Renal cortex interstitium (tissue), 11 donors: Measurements from ENCODE around the gene SNPH. TPM values are rescaled to one million over a fixed set of nuclear protein-coding genes. Genes with fewer than 3 reads are reported as not detected.

ENCODE experiments used
- DNase-seq, 11 donors: peaks; one replicate each; pipeline ENCODE4 v3.0.0-alpha.2; 2013; ENCODE audit warnings: low read depth in 9 of 11, low spot score in 4 of 11; ENCODE audit errors: extremely low read depth in 1 of 11
- polyA plus RNA-seq, 3 donors: library from polyadenylated mRNA; unstranded; fragments of 120-200 nt; gene quantifications; one replicate each; pipeline ENCODE4 v1.2.1, GENCODE V29; 2013; ENCODE audit not compliant: insufficient read length in 3 of 3

SNPH gene
- polyA plus RNA-seq, 3 donors: 2.1 to 3.6 (median 3.1) TPM

DNA sequence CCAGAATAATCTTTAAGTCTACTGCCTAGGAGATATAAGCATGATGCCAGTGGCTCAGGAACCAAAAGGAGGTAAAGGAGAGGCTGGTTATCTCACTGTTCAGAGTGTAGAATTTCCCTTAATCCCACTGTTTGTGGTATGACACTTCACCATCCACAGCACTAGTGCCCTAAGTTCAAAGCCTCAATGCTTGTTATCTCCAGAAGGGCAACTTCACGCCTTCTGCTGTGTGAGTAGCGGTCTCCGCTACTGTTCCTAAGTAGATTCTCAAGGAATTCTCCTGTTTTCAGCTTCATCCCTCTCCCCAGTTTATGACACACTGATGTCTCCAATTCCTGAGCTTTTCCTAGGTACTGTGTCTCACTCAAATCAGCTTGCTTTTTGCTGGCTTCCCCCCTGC lies 13.7 kb upstream of the SNPH start:
- DNase-seq: no peak

DNA sequence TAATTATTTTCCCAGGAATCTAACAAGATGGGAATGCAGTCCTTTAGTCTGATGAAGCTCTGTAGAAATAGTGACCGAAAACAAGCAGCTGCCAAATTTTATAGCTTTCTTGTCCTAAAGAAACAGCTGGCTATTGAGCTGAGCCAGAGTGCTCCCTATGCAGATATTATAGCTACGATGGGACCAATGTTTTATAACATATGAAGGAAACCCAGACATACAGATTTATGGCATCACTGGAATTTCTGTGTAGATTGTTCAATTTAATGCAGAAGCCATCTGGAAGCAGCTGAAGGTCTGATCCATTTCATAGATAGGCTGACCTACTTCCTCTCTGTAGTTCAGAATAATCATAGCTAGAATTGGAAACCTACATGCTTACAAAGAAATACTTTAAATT lies 11.8 kb upstream of the SNPH start:
- DNase-seq: peak in 4 of 11 donors; percentile 8 to 17 (median 16)

DNA sequence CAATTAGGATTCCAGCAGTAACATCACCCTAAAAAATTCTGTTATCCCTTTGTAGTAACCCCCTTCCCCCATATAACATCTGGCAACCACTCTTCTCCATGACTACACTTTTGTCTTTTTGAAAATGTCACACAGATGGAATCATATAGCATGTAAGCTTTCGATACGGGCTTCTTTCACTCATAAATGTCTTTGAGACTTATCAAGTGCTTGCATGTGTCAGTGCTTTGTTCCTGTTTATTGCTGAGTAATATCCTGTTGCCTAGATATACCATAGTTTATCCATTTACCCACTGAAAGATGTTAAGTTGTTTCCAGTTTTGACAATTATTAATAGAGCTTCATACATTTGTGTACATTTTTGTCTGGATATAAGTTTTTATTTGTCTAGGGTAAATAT lies 10.4 kb upstream of the SNPH start:
- no peak for DNase-seq

DNA sequence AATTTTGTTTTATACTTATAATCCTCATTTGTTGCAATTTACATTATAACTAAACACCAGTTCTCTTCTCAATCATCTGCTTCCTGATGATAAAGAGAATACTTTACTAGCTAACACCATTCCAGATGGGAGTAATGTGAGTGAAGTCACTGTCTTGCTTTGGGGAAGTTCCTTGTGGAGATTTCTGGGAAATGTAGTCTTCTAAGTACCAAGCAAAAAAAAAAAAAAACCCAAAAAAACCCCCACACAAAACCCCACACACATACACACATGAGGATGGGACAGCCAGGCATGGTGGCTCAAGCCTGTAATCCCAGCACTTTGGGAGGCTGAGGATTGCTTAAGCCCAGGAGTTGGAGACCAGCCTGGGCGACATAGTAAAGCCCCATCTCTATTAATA lies 2.2 kb upstream of the SNPH start:
- no peak for DNase-seq

GRCh38 chr20:1264727-1265126 lies 1.4 kb upstream of the SNPH start:
- DNase-seq: no peak

DNA sequence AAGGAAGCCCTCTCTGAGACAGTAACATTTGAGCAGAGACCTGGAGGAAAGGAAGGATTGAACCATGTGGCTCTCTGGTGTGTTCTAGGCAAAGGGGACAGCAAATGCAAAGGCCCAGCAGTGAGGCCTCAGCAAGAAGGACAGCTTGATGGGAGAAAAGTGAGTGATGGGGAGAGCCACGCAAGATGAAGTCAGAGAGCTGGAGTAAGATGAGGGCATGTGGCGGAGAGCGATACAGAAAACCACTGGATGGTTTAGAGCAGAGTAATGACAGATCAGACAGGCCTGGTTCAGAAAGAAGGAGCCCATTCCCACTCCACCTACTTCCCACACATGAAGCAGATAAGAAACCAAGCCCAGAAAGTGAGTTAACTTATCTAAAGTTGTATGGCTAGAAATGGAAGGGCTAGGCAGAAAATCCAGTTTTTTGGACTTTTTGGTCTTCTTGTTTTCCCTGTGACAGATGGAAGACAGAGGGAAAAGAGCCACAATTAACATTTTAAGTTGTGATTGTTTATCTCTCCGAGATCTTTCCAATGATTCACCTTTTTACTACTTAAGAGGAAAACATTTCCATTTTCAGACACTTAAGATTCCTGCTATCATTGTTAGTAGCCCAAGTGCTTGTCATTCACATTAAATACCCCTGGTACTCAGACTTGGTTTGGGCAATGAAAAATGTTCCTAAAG lies 723 bp upstream of the SNPH start:
- DNase-seq: no peak

- no peak for DNase-seq
Observed at GRCh38 chr20:1265916-1266166, 253 bp upstream of the SNPH start.

DNA sequence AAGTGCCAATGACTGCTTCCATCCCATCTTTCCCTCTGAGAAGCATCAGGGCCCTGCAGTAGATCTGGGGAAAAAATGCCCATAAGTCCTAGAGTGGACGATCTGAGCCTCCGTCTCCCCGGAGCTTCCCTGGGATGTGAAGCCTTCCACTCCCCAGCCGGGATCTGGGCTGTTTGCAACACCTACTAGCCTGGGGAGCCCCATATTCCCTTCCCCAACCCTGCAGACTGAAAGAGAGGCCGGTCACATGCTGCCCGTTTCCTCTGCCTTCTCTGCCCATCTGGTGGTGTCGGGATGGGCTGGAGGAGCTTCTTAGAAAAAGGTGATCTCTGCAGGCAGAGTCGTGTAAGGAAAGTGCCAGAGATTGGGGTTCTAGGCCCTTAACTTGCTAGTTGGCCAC lies 1.1 kb downstream of the SNPH start:
- no peak for DNase-seq

GRCh38 chr20:1267809-1268374 lies 1.8 kb downstream of the SNPH start:
- no peak for DNase-seq

GRCh38 chr20:1269235-1269634 lies 3.1 kb downstream of the SNPH start:
- no peak for DNase-seq

DNA sequence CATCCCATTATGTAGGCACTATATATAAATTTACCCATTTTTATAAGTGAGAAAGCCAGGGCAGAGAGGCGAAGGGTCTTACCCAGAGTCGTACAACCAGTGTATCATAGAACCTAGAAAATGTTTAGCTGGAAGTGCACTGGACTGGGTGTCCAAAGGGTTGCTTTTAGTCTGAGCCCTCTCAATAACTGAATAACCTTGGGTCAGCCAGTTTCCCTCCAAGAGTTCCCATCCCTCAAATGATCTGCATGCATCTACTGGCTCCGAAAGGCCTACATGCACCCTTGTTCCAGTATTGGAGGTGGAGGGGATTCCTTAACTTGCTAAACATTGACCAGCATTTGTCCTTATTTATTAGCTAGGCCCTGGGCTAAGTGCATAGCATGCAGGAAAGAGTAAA lies 3.8 kb downstream of the SNPH start:
- DNase-seq: no peak

DNA sequence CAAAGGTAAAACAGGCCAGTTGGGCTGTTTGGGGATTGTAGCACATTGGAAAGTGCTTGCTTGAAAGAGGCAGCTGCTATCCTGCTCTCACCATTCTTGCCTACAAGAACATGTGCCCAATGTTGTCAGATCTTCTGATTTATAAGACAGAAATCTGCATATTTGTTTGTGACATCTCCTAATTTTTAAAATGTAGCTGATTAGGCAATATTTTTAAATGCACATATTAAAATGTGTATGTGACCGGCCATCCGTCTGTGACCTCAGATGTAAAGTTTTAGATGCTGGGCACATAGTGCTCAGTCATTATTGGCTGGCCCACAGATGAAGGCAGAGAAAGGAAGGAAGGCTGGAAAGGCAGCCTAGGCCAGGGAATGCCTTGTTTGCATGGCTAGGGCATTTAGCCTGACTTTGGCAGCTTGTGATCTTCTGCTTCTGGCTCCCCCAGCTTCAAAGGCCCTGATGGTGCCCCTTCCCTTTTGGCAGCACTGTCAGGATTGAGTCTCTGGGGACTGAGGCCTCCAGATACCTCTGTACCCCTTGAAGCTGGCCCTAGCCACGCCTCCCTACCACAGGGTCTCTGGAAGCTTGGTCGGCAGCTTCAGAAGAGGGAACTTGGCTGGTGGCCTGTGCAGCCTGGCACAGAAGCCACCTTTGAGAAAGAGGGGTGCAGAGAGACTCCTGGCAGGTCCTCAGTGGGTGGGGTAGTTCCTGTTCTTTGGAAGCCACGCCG lies 6.4 kb downstream of the SNPH start:
- no peak for DNase-seq

DNA sequence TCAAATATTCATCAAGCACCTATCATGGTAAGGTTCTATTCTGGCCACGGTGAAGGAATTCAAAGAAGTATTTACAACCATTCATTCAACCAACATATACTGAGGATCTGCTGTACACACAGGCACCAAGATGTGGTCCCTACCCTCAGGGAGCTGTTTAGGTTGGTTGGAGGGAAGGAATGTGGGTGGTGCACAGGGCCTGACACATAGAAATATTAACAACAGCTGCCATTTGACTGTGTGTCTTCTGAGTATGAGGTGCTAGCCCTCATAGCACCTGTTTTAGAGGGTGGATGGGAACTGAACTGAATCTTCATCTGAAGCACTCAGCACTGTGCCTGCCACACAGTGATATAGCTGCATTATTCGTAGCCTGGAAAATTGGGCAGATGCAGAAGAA lies 7.3 kb downstream of the SNPH start:
- no peak for DNase-seq

DNA sequence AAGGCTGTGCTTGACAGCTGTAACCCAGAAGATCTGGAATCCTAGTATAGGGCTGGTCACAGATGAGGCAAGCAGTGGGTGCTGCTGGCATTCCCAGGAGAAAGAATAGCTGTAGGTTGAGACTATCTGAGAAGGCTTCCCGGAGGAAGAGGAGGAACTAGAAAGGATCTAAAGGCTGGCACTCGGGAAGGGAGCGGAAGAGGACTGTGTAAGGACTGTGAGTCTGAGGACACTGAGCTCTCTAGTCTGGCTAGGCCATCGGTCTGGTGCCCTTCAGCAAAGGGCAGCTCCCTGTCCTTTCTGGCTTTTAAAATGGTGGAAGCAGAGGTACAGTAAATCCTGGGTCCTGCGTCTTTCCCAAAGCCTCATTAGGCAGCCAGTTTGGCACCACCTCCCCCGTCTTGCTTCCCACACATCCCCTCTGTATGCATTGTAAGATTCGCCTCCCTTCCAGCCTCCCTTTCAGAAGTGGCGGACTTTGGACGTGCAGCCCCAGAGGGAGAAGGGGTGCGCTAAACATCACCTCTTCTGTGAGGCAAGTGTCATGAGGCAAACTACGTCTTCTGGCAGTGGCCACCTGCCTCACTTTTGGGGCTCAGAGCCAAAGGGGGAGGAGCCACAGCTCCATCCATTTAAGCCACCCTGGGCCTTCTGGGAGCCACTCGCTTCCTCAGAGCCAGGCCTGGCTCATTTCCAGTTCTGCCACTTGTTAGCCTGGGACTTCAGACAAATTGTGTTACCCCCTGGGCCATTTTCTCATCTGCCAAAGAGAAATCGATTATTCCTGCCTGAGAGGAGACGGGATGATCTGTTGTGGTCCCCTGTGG lies 8.6 kb downstream of the SNPH start:
- DNase-seq: no peak

DNA sequence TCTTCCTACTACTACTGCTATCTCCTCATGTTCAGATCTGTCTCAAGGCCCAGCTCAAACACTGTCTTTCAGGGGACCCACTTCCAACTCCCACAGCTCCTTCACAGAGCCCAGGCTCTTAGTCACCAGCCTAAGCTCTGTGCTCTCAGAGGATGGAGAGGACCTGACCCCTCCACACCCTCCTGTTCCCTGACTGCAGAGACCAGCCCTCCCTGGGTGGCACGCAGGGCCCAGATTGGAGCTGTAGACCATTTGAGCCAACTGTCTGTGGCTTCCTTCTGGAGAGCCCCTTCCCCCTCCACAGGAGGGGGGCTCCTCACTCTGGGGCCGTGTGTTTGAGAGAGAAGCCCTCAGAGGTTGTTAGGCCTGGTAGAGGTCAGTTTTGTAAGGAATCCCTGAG lies 9.8 kb downstream of the SNPH start:
- no peak for DNase-seq

- no peak for DNase-seq
Observed at GRCh38 chr20:1277529-1278322, 11.6 kb downstream of the SNPH start.

DNA sequence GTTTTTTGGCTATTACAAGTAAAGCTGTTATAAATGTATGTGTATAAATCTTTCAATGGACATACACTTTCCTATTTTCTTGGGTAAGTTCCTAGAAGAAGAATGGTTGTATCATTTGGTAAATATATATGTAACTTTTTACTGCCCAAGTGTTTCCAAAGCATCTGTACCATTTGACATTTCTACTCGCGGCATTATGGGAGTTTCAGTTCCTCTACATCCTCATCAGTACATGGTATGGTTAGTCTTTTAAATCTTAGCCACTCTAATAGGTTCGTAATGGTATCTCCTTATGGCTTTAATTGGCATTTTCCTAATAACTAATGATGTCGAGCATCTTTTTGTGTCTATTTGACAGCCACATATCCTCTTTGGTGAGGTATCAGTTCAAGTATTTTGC lies 12.9 kb downstream of the SNPH start:
- no peak for DNase-seq

DNA sequence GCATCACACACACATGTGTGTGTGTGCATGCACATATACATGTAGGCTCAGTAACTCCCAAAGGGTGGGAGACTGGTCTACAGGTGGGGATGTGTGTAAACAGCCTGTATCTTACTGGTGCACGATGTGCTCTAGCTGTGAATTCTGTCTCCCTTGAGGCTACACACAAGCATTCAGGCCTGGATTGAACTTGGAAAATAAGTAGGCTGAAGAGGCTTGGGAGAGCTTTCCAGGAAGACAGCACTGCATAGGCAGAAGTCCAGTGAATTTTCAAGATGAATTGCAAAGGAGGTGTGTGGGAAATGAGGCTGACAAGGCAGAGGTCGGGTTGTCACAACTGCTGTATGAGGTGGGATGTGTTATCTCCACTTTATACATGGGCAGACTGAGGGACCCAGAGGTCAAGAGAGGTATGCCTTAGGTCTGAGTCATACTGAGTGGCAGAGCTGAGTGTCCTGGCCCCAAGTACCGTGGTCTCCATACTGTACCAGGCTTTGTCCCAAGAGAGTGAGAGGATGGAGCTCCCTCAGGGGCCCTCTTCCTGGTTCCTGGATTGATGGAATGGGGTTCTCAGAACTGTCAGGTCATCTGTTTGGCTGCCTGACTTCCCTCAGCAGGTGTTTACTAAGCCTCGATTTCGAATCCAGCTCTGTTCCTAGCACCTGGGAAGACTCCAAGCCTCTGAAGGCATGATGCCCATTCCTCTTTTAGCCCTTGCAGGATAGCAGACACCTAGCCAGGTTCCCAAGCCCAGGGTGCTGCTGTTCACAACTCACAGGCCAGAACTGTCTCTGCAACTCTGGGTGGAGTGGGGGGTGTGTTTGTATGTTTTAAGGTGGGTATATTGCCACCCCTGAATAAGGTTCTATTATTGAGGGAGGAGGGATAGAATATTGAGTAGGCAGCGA lies 14.4 kb downstream of the SNPH start:
- no peak for DNase-seq
